PC-9 (cell line): ENCODE results near the gene TNS4. TPM values are rescaled to one million over a fixed set of nuclear protein-coding genes. Genes with fewer than 3 reads are reported as not detected.

Experiments
- BruUV-seq: library from RNA; stranded (reverse); fragments of 400-500 nt; replicated peaks from 2 replicates; lab custom pipeline; 2021; lab: Mats Ljungman, UMichigan
- CTCF ChIA-PET: fragments of 300-600 bp; sonication (Branson Sonifier 250); formaldehyde crosslinking; loops from one replicate; lab custom pipeline; 2022; ENCODE audit warnings: antibody characterized with exemption; lab: Charles Lee
- POLR2A ChIA-PET: fragments of 300-600 bp; sonication (Branson Sonifier 250); formaldehyde crosslinking; loops from one replicate; lab custom pipeline; 2022; ENCODE audit warnings: antibody characterized with exemption; ENCODE audit not compliant: unreplicated experiment; lab: Charles Lee
- DNase-seq, 2 experiments: peaks; one replicate each; pipeline versions ENCODE4 v3.0.0 to v3.0.0-alpha.2; 2015 to 2022; ENCODE audit warnings: mixed read lengths in 1 of 2
- H2AFZ ChIP-seq: fragments of 200-600 bp; sonication (generic); 2 replicates; pipeline ENCODE4 v1.8.1; 2017; ENCODE audit warnings: antibody characterized with exemption
- H3F3A ChIP-seq: fragments of 200-600 bp; sonication (generic); 2 replicates; pipeline ENCODE4 v1.8.1; 2017; ENCODE audit warnings: antibody characterized with exemption, mild to moderate bottlenecking, low read depth; ENCODE audit not compliant: insufficient read depth
- H3K27ac ChIP-seq: fragments of 200-600 bp; sonication (generic); 2 replicates; pipeline ENCODE4 v1.6.1; 2016; ENCODE audit warnings: mixed run types
- H3K27me3 ChIP-seq: fragments of 200-600 bp; sonication (generic); 2 replicates; pipeline ENCODE4 v1.6.1; 2016; ENCODE audit warnings: low read depth, mixed run types; ENCODE audit not compliant: insufficient read depth
- H3K36me3 ChIP-seq: fragments of 200-600 bp; sonication (generic); 2 replicates; pipeline ENCODE4 v1.6.1; 2016; ENCODE audit warnings: low read depth, mixed run types
- H3K4me1 ChIP-seq: fragments of 200-600 bp; sonication (generic); replicated peaks from 2 replicates; pipeline ENCODE4 v1.6.1; 2016; ENCODE audit warnings: mixed run types; ENCODE audit not compliant: insufficient read depth
- H3K4me2 ChIP-seq: fragments of 200-600 bp; sonication (generic); 2 replicates; pipeline ENCODE4 v1.6.1; 2017; ENCODE audit warnings: mixed run types
- H3K4me3 ChIP-seq: fragments of 200-600 bp; sonication (generic); 2 replicates; pipeline ENCODE4 v1.6.1; 2016; ENCODE audit warnings: mixed run types
- H3K79me2 ChIP-seq: fragments of 200-600 bp; sonication (generic); 2 replicates; pipeline ENCODE4 v1.6.1; 2017; ENCODE audit warnings: low read depth, mixed run types
- H3K9me2 ChIP-seq: fragments of 200-600 bp; sonication (generic); 2 replicates; pipeline ENCODE4 v1.8.1; 2017; ENCODE audit warnings: mild to moderate bottlenecking; ENCODE audit not compliant: insufficient read depth
- H3K9me3 ChIP-seq: fragments of 200-600 bp; sonication (generic); 2 replicates; pipeline ENCODE4 v1.8.1; 2016; ENCODE audit warnings: low read depth; ENCODE audit not compliant: insufficient read depth
- H4K20me1 ChIP-seq: fragments of 200-600 bp; sonication (generic); 2 replicates; pipeline ENCODE4 v1.8.1; 2017; ENCODE audit not compliant: insufficient read depth
- CTCF ChIP-seq: fragments of 200-600 bp; sonication (generic); conservative IDR thresholded peaks from 2 replicates; pipeline ENCODE4 v1.6.1; 2017; ENCODE audit warnings: mixed run types, antibody characterized with exemption, mild to moderate bottlenecking, moderate library complexity
- EZH2 ChIP-seq: fragments of 200-600 bp; sonication (generic); IDR thresholded peaks from 2 replicates; pipeline ENCODE4 v1.8.0; 2017; ENCODE audit warnings: antibody characterized with exemption, low read depth
- intact Hi-C: fragments of 100-400 bp; cut with micrococcal nuclease; formaldehyde crosslinking; loops from one replicate; pipeline ENCODE4 v1.10.0; 2022; ENCODE audit not compliant: unreplicated experiment
- total RNA-seq: library from RNA; stranded (reverse); gene quantifications from 2 replicates; pipeline ENCODE4 v1.2.3, GENCODE V29; 2021

TNS4 gene
- total RNA-seq, 1 experiment from 2014 or later: 17.4 TPM

- Histone ChIP-seq H3K27me3 (no peaks in the 10 kb centered on the region), H3K9me2 (no peaks in the 10 kb centered on the region), H4K20me1 (no peaks in the 10 kb centered on the region), H3K4me2 (peak within 1 kb of the TSS; percentile 89), H3K79me2 (no peaks in the 10 kb centered on the region; the same call in none of the 2 replicates), H3K27ac (no peak within 1 kb of the TSS), H3K4me1 (peaks cover 21% of the 10 kb centered on the region), H3F3A (peaks cover 18% of the 10 kb centered on the region), H2AFZ (peak within 1 kb of the TSS; percentile 72), H3K4me3 (peak within 1 kb of the TSS; percentile 73), H3K9me3 (no peaks in the 10 kb centered on the region), H3K36me3 (no peaks in the 10 kb centered on the region)
- POLR2A ChIA-PET: interaction anchor here (0.6 to 1.2 kb wide), 5 partner anchors 20 to 1211 kb away, joined by 3 to 6 read pairs (median 4); no protein-coding TSS in a partner anchor
- DNase-seq: peak; percentile 51 to 76
- intact Hi-C loops: loop anchor here (5.0 kb wide), 2 partner anchors 49 to 74 kb away; no protein-coding TSS in a partner anchor
- no TSS peak for BruUV-seq
- CTCF ChIA-PET: interaction anchor here (0.9 to 1.2 kb wide), 3 partner anchors 10 to 90 kb away, joined by 3 to 7 read pairs (median 4); no protein-coding TSS in a partner anchor
- TF ChIP-seq CTCF (no peak; the same call in 1 of the 2 replicates), EZH2 (no peak)
Measured at GRCh38 chr17:40443196-40443987, 58.0 kb downstream of the TNS4 start, which contains the start of gene IGFBP4. IGFBP4 (plus strand) TSS chr17:40443450; CDS start chr17:40443736, 286 bp downstream.

- ChIA-PET CTCF (interaction anchor here (0.5 to 0.6 kb wide), 2 partner anchors 184 to 295 kb away, joined by 3 to 13 read pairs; no protein-coding TSS in a partner anchor), POLR2A (interaction anchor here (0.6 kb wide), 1 partner anchor 118 kb away, joined by 3 read pairs; no protein-coding TSS in a partner anchor)
- intact Hi-C loops: loop anchor here (5.0 kb wide), 2 partner anchors 50 to 75 kb away; no protein-coding TSS in a partner anchor
- H3K27me3 ChIP-seq: no peaks in the 10 kb centered on the region
- TF ChIP-seq CTCF: no peak
- TF ChIP-seq EZH2: no peak
- DNase-seq: no peak
- peak overlapping the region; percentile 70 for H2AFZ ChIP-seq
- peak overlapping the region; percentile 89 for H3K4me2 ChIP-seq
- no peaks in the 10 kb centered on the region for H4K20me1 ChIP-seq
- no peak overlapping the region for H3K27ac ChIP-seq
- no peaks in the 10 kb centered on the region; the same call in none of the 2 replicates for H3K79me2 ChIP-seq
- no peaks in the 10 kb centered on the region for H3K36me3 ChIP-seq
- H3K4me1 ChIP-seq: peaks cover 19% of the 10 kb centered on the region
- no peaks in the 10 kb centered on the region for H3K9me2 ChIP-seq
- peak overlapping the region; percentile 73; the same call in 1 of the 2 replicates for H3K4me3 ChIP-seq
- H3F3A ChIP-seq: peaks cover 18% of the 10 kb centered on the region
- no TSS peak for BruUV-seq
- H3K9me3 ChIP-seq: no peaks in the 10 kb centered on the region
Measured at GRCh38 chr17:40442392-40443195, 58.8 kb downstream of the TNS4 start.

GRCh38 chr17:40440166-40440565 lies 61.3 kb downstream of the TNS4 start:
- intact Hi-C loops: loop anchor here (5.0 kb wide), 2 partner anchors 52 to 77 kb away; no protein-coding TSS in a partner anchor
- Histone ChIP-seq H4K20me1 (no peaks in the 10 kb centered on the region), H3K4me1 (peaks cover 11% of the 10 kb centered on the region), H2AFZ (no peak overlapping the region), H3K36me3 (no peaks in the 10 kb centered on the region), H3K27ac (no peak overlapping the region), H3F3A (peaks cover 18% of the 10 kb centered on the region), H3K4me3 (no peak overlapping the region), H3K4me2 (no peak overlapping the region), H3K9me2 (no peaks in the 10 kb centered on the region), H3K9me3 (no peaks in the 10 kb centered on the region), H3K79me2 (no peaks in the 10 kb centered on the region; the same call in none of the 2 replicates), H3K27me3 (no peaks in the 10 kb centered on the region)
- no TSS peak for BruUV-seq
- ChIA-PET CTCF (no interaction called here), POLR2A (no interaction called here)
- TF ChIP-seq EZH2 (no peak), CTCF (no peak)
- no peak for DNase-seq
